ENCODE data around the gene GGT5. TPM values are rescaled to one million over a fixed set of nuclear protein-coding genes. Genes with fewer than 3 reads are reported as not detected.

Gene GGT5
- total and polyA plus RNA-seq, 2 of the 13 experiments (the other 11 are each of a cell fraction or from before 2014, with no cell fraction given), result 0.69 to 3.1 TPM

DNA sequence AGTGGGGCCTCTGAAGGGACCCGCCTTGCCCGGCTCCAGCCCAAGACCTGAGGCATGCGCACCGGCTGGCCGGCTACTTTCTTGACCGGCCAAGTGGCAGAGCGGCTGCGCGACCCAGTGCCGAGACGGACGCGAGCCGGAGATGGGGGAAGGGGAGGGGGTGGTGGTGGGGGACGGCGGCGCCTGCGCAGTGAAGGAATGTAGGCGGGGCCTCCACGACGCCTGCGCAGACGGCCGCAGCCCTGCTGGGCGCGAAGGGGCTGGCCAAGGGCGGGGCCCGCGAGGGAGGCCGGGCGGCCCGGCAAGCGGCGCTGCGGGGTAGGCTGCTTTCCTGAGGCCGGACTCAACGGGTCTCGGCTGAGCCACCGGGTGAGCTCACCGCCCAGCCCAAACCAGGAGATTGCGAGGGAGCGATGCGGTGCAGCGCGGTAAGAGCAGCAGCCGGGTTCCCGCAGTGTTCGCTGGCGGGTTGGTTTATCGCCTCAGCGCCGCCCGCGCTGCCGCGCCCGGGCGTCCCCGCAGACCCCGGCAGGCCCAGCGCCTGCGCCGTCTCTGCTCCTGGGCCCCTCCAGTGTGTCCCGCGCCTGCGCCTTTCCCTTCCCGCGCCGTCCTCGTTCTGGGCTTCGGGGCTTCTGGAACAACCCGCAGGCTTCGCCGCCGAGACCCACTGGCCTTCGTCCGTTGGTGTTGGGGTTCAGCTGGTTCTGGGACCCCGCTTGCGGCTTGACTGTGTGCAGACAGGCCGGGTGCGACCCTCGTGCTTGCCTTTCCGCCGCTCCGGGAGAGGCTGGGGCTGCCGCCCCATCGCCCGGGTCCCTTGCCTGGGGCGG lies 25.9 kb upstream of the GGT5 start, which contains the start of gene SPECC1L (continued):
- TF ChIP-seq, protein P1, sequence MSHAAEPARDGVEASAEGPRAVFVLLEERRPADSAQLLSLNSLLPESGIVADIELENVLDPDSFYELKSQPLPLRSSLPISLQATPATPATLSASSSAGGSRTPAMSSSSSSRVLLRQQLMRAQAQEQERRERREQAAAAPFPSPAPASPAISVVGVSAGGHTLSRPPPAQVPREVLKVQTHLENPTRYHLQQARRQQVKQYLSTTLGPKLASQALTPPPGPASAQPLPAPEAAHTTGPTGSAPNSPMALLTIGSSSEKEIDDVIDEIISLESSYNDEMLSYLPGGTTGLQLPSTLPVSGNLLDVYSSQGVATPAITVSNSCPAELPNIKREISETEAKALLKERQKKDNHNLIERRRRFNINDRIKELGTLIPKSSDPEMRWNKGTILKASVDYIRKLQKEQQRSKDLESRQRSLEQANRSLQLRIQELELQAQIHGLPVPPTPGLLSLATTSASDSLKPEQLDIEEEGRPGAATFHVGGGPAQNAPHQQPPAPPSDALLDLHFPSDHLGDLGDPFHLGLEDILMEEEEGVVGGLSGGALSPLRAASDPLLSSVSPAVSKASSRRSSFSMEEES (CRISPR knock-in tag; IDR thresholded peaks at IDR 0.05), result 0 out of 2 replicates have a peak, but pooled peaks have one; percentile 44
- no peak for TF ChIP-seq NONO (IDR thresholded peaks at IDR 0.05)
- peak; percentile 92 for TF ChIP-seq NONO (CRISPR knock-in tag; conservative IDR thresholded peaks at IDR 0.05)
- TF ChIP-seq, protein P2, sequence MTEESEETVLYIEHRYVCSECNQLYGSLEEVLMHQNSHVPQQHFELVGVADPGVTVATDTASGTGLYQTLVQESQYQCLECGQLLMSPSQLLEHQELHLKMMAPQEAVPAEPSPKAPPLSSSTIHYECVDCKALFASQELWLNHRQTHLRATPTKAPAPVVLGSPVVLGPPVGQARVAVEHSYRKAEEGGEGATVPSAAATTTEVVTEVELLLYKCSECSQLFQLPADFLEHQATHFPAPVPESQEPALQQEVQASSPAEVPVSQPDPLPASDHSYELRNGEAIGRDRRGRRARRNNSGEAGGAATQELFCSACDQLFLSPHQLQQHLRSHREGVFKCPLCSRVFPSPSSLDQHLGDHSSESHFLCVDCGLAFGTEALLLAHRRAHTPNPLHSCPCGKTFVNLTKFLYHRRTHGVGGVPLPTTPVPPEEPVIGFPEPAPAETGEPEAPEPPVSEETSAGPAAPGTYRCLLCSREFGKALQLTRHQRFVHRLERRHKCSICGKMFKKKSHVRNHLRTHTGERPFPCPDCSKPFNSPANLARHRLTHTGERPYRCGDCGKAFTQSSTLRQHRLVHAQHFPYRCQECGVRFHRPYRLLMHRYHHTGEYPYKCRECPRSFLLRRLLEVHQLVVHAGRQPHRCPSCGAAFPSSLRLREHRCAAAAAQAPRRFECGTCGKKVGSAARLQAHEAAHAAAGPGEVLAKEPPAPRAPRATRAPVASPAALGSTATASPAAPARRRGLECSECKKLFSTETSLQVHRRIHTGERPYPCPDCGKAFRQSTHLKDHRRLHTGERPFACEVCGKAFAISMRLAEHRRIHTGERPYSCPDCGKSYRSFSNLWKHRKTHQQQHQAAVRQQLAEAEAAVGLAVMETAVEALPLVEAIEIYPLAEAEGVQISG (CRISPR knock-in tag; IDR thresholded peaks at IDR 0.05), result peak; percentile 77; the same call in 1 of the 2 replicates
- TF ChIP-seq, protein P3, sequence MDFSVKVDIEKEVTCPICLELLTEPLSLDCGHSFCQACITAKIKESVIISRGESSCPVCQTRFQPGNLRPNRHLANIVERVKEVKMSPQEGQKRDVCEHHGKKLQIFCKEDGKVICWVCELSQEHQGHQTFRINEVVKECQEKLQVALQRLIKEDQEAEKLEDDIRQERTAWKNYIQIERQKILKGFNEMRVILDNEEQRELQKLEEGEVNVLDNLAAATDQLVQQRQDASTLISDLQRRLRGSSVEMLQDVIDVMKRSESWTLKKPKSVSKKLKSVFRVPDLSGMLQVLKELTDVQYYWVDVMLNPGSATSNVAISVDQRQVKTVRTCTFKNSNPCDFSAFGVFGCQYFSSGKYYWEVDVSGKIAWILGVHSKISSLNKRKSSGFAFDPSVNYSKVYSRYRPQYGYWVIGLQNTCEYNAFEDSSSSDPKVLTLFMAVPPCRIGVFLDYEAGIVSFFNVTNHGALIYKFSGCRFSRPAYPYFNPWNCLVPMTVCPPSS (IDR thresholded peaks at IDR 0.05), result no peak
- no peak for TF ChIP-seq CEBPB (IDR thresholded peaks at IDR 0.05; ENCODE audit: borderline replicate concordance, low read depth, low read length)
- TF ChIP-seq POLR2AphosphoS5 (IDR thresholded peaks at IDR 0.05; ENCODE audit: low read depth, low read length), result peak; percentile 93
- TF ChIP-seq IKZF4 (CRISPR knock-in tag; IDR thresholded peaks at IDR 0.05; ENCODE audit: borderline replicate concordance, low read depth, not compliant biosample characterization), result no peak
- TF ChIP-seq, protein P4, sequence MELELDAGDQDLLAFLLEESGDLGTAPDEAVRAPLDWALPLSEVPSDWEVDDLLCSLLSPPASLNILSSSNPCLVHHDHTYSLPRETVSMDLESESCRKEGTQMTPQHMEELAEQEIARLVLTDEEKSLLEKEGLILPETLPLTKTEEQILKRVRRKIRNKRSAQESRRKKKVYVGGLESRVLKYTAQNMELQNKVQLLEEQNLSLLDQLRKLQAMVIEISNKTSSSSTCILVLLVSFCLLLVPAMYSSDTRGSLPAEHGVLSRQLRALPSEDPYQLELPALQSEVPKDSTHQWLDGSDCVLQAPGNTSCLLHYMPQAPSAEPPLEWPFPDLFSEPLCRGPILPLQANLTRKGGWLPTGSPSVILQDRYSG (CRISPR knock-in tag; IDR thresholded peaks at IDR 0.05), result 0 out of 2 replicates have a peak, but pooled peaks have one; percentile 79
- TF ChIP-seq KDM3A (CRISPR knock-in tag; IDR thresholded peaks at IDR 0.05; ENCODE audit: low read depth), result peak; percentile 81; the same call in 1 of the 2 replicates
- TF ChIP-seq NBN (conservative IDR thresholded peaks at IDR 0.05), result no peak
- TF ChIP-seq, protein P5, sequence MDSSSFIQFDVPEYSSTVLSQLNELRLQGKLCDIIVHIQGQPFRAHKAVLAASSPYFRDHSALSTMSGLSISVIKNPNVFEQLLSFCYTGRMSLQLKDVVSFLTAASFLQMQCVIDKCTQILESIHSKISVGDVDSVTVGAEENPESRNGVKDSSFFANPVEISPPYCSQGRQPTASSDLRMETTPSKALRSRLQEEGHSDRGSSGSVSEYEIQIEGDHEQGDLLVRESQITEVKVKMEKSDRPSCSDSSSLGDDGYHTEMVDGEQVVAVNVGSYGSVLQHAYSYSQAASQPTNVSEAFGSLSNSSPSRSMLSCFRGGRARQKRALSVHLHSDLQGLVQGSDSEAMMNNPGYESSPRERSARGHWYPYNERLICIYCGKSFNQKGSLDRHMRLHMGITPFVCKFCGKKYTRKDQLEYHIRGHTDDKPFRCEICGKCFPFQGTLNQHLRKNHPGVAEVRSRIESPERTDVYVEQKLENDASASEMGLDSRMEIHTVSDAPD (CRISPR knock-in tag; IDR thresholded peaks at IDR 0.05), result peak; percentile 23; the same call in 1 of the 2 replicates
- TF ChIP-seq ZNF225 (CRISPR knock-in tag; IDR thresholded peaks at IDR 0.05), result peak; percentile 85
- peak; percentile 96 for TF ChIP-seq ZFX (CRISPR knock-in tag; IDR thresholded peaks at IDR 0.05; ENCODE audit: low read depth)
- TF ChIP-seq, protein P6, sequence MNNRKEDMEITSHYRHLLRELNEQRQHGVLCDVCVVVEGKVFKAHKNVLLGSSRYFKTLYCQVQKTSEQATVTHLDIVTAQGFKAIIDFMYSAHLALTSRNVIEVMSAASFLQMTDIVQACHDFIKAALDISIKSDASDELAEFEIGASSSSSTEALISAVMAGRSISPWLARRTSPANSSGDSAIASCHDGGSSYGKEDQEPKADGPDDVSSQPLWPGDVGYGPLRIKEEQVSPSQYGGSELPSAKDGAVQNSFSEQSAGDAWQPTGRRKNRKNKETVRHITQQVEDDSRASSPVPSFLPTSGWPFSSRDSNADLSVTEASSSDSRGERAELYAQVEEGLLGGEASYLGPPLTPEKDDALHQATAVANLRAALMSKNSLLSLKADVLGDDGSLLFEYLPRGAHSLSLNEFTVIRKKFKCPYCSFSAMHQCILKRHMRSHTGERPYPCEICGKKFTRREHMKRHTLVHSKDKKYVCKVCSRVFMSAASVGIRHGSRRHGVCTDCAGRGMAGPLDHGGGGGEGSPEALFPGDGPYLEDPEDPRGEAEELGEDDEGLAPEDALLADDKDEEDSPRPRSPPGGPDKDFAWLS (CRISPR knock-in tag; IDR thresholded peaks at IDR 0.05; ENCODE audit: borderline replicate concordance), result no peak; the same call in 1 of the 2 replicates
- peak; percentile 92; the same call in 1 of the 2 replicates for TF ChIP-seq ZNF337 (CRISPR knock-in tag; IDR thresholded peaks at IDR 0.05; ENCODE audit: borderline replicate concordance, low read depth)

All from HepG2 (cell line).